Measurements from ENCODE around the gene RNF224.

Gene RNF224

DNA sequence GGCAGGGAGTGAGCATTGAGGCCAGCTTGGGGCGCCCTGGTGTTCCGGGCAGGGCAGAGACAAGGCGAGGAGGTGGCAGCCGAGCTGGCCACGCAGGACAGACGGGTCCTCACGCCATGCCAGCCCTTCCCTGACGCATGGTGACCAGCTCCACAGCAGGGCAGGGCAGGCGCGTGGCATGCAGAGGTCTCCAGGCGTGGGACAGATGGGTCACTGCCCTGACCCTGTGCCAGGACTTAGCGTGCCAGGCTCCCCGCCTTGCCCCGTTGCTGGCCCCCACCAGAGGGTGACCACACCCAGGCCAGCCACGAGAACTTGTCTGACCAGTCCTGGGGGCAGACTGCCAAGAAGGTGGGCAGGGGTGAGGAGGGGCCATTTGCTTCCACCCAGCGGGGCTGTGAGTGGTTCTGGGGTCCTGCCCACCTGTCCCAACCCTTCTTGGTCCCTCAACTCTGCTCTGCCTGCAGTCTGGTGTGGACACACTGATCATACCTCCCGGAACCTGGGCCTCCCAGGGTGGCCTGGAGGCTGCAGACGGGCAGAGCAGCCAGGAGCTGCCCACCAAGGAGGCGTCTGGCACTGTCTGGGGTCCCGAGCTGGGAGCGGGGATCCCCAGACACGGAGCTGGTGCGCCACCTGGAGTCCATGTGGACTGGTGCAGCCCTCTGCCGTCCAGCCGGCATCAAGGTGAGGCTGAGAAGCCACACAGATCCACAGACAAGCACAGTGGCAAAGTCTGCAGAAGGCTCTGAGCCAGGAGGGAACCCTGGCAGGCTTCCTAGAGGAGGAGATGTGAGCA is at the start of gene RNF224:
RNF224 (plus strand) TSS at position 449 of the 799 bp plus-strand sequence. CDS start 834 bp downstream, outside the sequence.
- no peak for DNase-seq (ENCODE audit: low read depth)

DNA sequence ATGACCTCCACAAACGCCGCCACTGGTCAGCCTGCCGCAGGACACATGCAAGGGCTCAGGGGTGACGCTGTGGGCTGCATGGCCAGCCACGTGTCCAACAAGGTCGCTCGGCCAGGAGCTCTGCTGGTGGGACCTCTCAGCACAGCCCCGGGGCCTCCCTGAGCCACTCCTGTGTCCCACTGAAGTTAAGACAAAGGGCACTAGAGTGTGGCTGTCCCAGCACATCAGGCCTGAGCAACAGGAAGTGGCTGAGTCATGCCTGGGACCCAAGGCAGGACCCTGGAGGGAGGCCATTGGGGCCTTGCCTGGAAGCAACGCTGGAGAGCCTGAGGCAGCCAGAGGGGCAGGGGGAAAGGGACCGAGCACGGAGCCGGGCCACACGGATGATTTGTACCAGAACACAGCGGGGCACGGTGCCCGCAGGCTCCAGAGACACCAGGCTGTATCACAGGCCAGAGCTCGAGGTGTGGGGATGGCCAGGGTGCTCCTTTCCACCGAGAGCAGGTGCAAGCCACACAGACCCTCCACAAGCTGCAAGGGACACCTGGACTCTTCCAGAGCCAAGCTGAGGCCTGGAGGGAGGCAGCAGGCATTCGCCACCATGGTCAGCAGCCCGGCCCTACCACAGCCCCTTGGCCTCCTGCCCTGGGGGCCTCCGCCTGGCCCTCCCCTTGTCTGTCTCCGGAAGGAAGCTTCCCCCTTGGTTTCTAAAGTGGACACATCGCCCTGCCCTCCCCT is 48.9 kb upstream of the RNF224 start:
- no peak for DNase-seq (ENCODE audit: low read depth)

DNA sequence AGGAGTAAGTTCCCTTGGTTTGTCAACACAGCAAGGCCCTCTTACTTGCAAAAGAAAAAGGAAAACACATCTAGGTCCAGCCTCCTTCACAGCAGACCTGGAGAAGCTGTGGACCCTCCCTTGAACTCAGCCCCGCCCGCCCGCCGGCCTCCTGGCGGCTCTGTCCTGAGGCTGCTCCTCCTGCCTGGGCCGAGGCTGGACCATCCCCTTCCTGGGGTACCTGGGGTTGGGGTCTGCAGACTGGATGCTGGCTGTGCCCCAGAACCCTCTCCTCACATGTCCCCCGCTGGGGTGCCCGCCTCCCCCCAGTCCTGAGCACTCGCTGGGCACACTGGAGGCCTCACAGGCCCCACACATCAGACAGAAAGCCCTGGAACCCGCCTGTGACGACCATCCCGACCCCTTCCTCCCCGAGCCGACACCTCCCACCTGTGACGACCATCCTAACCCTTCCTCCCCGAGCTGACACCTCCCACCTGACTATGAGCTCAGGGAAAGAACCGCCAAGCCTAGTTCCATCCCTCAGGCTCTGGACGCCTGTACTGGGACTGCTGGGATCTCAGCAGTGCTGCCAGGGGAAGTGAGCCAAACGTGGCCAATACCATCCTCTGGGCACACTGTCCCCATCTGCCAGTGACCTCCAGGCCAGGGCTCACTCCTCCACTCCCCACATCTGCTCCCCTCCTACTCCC is 48.2 kb upstream of the RNF224 start:
- DNase-seq (ENCODE audit: low read depth) = no peak

DNA sequence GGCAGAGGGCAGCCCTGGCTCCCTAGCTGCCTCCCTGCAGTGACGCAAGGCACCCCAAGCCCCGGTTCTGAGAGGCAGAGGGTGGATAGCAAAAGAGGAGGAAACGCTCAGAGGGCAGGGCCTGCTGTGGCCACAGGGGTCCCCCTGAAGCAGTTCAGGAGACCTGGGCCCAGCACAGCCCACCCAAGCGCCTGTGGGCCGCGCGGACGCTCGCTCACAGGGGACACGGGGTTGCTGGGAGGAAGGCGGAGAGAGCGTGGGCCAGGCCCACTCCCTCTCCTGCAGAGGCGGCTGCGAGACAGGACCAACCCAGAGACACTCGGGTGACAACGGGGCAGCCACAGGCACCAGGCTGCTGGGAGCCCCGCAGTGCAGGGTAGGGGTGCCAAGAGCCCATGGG is 47.5 kb upstream of the RNF224 start:
- no peak for DNase-seq (ENCODE audit: low read depth)

DNA sequence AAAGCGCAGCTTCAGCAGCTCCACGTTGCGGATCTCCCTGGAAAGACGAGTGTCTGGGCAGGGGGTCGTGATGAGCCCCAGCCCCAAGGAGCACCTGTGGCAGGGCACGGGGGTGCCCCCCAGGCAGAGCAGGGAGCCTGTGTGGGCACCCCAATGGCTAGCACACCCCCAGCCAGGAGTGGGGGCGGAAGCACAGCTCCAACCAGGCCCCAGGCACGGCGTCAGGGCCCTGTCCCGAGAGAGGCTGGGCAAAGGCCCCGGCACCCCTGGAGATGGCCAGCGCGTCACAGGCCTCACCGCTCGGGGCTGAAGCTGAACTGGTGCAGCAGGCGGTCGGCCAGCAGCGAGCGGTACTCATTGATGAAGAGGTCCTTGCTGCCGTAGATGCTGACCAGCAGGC is 46.8 kb upstream of the RNF224 start:
- DNase-seq (ENCODE audit: low read depth) = no peak

DNA sequence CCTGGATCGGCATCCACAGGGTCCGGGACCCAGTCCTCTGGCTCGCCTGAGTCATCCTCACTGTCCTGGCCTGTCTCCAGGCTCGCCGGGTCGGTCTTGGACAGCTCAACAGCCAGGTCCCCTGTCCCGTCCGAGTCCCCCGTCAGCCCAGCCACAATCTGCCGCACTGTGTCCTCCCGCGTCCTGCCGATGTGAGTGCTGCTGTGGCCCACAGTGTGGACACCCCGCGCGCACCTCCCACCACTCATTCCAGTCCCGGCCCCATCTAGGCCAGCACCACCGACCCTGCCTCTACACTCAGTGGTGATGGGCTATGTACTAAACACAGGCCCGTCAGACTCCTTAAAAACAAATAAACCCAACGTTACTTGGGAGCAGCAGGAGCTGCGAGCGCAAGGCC is 45.6 kb upstream of the RNF224 start:
- DNase-seq (ENCODE audit: low read depth) = no peak

DNA sequence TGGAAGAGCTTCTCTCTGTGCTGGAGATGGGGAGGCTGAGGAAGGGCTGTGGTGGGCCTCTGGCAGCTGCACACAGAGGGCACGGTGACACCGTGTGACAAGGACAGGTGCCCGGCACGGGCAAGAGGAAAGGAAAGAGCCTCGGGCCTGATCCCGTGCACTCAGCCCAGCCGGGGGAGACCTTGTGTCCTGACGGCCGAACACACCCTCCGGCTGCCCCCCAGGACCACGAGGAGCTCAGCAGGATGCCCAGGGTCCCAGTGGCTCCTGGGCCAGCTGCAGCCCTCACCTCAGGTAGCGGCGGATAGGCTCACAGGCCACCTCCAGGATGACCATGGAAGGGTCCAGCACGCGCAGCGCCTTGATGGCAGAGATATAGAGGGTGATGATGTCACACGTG is 44.5 kb upstream of the RNF224 start:
- no peak for DNase-seq (ENCODE audit: low read depth)

DNA sequence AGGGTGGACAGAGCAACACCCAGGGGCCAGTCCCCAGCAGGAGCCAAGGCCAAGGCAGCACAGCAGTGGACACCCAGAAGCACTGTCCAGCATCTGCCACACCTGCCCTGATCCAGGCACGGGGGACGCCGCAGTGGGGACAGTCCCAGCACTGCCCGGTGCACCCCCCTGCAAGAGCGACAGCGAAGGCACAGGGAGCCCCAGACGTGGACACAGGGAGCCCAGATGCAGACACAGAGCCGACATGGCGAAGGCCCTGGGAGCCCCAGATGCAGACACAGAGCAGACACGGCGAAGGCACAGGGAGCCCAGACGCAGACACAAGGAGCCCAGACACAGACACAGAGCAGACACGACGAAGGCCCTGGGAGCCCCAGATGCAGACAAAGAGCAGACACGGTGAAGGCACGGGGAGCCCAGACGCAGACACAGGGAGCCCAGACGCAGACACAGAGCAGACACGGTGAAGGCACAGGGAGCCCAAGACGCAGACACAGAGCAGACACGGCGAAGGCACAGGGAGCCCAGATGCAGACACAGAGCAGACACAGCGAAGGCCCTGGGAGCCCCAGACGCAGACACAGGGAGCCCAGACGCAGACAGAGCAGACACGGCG is 43.2 kb upstream of the RNF224 start:
- no peak for DNase-seq (ENCODE audit: low read depth)

DNA sequence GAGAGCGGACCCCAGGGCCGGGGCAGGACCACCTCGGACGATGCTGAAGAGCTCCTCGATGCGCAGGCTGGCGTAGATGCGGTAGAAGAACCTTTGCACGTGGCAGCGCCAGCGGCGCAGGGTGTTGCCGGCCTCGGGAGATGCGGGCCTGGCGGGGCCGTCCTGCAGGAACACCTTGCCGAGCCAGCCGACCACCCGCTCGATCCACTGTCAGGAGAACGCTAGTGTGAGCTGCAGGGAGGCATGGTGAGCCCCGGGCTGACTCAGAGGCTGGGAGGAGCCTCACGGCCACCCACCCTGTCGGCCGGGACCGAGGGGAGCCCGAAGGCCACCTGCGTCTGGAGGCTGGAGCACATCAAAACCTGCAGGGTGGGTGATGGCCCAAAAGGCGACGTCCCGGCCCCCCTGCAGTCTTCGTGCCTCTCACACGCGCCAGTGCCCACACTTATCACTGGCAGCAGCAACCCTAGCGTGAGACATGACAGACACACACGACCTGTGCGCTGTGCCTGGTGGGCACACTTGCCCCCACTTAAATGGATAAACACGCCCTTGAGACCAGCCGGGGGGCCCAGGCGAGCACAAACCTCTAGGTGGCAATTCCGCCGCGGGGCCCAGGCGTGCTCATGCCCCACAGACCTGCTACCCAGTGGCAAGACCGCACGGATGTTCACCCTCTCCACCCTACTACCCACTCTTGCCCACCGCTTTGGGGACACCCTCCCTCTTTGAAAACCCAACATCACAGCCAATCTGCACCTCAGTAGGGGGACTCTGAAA is 42.2 kb upstream of the RNF224 start:
- DNase-seq (ENCODE audit: low read depth) = no peak

DNA sequence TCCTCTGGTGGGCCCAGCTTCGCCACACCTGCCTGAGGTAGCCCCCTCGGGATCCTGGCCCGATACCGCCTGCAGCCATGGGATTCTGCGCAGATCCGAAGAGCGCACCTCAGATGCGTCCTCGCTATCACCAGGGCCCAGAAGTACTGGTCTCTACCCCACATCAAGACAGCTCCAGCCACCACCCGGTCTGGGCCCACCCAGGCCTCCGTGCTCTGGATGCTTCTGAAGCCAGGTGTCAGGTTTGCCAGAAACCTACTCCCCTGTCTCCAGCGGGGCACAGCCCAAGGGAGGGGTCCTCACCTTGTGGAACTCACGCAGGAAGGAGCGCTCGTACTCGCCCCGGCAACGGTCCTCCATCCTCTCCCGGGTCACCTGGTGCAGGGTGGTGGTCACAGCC is 41.4 kb upstream of the RNF224 start:
- no peak for DNase-seq (ENCODE audit: low read depth)

DNA sequence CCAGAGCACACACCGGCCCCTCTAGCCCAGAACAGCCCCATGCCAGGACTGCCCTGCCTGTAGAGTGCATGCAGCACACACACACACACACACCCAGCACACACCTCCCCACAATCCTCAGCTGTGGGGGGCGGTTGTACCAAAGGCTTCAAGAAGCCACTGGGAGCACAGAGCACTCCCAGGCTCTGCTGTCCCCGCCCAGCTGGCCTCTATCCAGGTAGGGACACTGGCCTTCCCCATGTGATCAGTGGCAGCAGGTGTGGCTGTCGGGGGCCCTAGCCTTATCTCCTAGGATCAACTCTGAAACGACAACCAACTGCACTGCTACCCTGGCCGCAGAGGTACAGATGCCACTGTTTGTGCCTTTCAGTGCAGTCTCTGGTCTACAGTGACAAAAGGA is 40.9 kb upstream of the RNF224 start:
- no peak for DNase-seq (ENCODE audit: low read depth)

DNA sequence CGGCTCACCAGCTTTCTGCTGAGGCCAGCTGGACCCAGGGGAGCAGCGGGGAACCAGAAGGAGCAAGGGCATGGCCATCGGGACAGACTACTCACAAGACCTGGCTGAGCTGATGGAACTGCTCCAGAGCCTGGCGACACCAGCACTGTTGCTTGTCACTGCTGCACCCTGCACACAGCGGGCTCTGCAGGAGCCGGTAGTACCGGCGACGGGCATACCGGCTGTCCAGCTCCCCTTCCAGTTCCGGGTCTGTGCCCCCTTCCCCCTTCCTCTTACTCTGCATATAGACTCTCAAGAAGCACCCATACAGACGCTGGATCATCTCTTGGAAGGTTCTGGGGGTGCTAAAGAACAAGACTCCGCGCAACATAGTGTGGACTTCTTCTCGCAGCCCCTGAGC is 39.9 kb upstream of the RNF224 start:
- no peak for DNase-seq (ENCODE audit: low read depth)

DNA sequence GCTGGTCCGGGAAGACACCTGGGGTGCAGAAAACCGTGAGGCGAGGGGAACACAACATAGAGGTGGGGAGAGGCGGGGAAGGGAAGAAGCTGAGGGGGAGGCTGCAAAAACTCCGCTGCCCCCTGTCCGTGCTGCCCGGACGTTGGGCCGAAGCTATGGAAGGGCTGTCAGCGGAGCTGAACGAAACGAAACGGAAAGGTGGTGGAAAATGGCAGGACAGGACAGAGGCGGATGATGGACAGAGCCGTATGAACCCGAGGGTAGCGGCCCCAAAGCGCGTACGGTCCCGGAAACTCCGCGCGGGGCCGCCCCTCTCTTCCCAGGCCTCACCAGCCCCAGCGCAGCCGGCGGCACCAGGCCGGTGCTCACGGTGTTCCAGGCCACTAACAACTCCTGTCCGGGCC is 39.2 kb upstream of the RNF224 start:
- DNase-seq (ENCODE audit: low read depth) = no peak

DNA sequence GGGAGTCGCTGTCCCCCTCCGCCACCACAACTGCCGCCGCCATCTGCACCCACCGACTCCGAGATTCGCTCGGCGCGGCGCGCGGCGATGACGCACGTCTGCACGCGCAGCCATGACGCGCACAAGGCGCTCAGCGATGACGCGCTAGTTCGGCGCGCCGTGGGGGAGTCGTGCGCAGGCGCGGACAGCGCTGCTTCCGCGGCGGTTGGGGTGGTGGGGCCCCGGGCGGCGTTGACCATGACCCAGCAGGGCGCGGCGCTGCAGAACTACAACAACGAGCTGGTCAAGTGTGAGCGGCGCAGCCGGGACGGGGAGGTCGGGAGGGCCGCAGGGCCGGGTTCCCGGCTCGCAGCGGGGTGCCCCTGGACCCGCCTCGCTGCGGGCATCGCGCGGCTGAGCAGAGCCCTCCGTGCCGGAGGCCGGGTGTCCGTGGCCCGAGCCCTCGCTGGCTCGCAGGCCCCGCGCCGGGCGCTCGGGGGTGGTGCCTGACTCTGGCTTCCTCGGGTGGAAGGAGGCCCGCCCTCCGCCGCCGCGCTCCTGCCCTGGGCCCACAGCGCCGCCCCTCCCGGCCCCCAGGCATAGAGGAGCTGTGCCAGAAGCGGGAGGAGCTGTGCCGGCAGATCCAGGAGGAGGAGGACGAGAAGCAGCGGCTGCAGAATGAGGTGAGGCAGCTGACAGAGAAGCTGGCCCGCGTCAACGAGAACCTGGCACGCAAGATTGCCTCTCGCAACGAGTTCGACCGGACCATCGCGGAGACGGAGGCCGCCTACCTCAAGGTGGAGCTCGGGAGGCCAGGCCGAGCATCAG is 38.6 kb upstream of the RNF224 start, which contains the start of the genes ANAPC2 and SSNA1:
ANAPC2 (minus strand) TSS at position 71 of the 807 bp plus-strand sequence; CDS start at position 43, 28 bp downstream.
SSNA1 (plus strand) TSS at position 187 of the 807 bp plus-strand sequence; CDS start at position 238, 51 bp downstream.
- peak; percentile 83 for DNase-seq (ENCODE audit: low read depth)

DNA sequence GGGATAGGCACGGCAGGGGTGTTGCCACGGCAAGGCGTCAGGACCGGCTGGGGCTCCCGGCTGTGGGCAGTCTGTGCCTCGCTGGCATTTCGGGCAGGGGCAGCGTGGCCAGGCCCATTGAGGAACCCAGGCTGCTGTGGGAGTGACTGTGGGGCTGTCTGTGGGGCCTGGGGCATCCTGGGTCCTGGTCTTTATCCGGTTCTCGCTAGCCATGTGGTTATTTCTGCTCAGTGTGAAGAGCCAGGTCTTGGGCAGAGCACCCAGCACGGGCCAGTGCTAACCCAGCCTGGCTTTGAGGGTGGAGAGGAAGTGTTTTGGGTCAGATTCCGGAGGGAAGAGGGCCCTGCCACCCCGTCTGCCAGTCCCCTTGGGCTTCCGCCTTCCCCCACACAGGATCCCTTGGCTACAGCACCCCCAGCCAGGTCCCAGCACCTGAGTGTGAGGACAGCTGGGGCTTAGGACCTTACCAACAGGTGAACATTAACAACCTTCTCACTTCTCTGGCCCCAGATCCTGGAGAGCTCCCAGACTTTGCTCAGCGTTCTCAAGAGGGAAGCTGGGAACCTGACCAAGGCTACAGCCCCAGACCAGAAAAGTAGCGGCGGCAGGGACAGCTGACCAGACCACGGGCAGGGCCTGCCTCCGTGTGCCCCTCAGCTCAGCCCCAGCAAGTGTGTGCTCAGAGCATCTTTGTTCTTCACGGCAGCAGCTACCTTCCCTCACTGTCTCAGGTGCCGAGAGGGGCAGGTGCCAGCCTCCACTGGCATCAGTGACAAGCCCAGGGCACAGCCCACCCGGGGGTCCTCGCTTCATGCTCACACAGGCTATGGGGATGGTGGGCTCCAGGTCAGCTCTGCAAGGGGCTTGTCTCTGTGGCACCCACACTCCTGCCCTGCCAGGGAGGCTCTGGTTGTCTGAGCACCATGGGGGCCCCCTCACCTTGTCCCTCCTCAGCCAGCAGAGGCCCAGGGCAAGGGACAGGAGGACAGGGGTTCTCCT is 37.7 kb upstream of the RNF224 start:
- no peak for DNase-seq (ENCODE audit: low read depth)

DNA sequence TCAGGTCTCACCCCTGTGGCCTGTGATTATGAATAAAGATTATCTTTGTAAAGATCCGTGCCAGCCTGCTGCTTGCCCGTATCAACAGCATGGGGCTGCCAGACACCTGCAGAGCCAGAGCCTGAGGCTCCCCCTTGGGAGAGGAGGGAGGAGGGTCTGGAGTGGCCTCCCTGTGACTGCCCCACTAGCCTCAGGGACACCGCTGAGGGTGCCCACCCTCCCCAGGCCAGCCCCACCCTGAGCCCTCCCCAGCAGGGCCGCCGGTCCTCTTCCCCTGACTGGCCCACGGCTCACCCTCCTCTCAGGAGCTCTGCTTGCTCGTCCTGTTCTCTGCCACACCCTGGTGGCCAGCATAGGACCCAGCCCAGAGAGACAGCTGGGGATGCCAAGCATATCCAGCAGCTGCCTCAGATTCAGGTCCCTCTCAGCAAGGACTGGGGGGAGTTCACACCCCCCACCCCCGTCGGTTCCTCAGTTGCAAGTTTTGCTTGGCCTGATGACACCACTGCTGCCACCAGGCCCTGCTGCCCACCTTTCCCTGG is 36.9 kb upstream of the RNF224 start:
- no peak for DNase-seq (ENCODE audit: low read depth)

DNA sequence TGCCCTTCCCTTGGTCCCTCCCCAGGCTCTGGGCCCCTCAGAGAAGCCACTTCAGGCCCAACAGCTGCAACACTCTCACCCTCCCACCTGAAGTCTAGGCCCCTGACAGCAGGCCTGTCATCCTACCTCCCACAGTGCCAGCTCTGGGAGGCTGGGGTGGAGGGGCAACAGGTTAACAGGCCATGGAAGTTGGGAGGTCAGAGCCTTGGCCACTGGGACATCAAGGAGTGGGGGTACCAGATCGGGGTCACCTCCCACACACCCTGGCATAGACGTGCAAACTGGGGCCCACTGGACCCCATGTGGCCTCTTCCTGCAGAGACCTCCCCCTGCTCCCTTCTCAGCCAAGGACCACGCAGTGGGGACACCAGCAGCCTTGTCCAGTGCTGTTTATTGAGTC is 36.1 kb upstream of the RNF224 start:
- no peak for DNase-seq (ENCODE audit: low read depth)

DNA sequence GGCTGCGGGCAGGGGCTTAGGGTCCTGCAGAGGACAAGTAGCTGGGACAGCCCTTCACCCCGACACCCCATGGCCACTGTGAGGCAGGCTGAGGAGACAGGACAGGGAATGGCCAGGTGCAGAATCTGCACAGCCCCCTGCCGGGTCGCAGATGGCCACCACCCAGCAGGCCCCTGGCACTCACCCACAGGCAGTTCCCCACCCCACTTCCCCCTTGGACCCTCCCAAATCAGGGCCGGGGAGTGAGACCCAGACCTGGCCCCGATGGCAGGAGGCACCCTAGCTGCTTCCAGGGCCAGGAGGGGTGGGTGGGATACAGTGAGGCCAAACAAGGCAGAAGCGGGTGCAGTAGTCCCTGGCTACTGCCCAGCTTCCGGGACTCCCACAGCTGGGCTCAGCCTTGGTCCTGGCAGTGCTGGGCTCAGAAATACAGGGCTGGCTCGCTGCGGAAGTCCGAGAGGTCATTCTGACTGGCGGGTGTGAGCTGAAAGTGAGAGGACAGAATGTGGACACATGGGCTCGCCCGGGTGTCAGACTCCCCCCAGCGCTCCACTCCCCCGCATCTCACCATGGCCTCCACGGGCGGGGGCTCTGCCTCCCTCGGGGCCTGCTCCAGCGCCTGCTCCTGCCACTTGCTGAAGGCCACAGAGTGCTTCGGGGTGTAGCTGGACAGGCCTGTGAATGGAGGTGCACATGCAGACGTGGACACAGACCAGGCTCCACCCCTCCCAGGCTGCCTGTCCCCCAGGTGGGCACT is 35.4 kb upstream of the RNF224 start:
- DNase-seq (ENCODE audit: low read depth) = no peak

All from stromal cell of bone marrow (primary cell).